ENCODE results near the gene SHANK1. TPM values are rescaled to one million over a fixed set of nuclear protein-coding genes. Genes with fewer than 3 reads are reported as not detected.
"Not testable (repeated sequence)": the region's sequence is repeated elsewhere in the genome, so short reads cannot be mapped to it uniquely, and the experiment has no call there.

The SHANK1 gene
- 3.6 and 6.3 TPM in 2 replicates for total RNA-seq (2014; rRNA removed)
- polyA plus RNA-seq (2012): 10.4 TPM

- DNase-seq (ENCODE audit: low read depth): no peak
Measured at GRCh38 chr19:50719566-50719965, at the start of gene SHANK1. Gene SHANK1 (minus strand): TSS chr19:50719802. CDS start chr19:50716919, 2,883 bp downstream.

- no peak for DNase-seq (ENCODE audit: low read depth)
Measured at GRCh38 chr19:50768277-50768676, 48.7 kb upstream of the SHANK1 start.

DNA sequence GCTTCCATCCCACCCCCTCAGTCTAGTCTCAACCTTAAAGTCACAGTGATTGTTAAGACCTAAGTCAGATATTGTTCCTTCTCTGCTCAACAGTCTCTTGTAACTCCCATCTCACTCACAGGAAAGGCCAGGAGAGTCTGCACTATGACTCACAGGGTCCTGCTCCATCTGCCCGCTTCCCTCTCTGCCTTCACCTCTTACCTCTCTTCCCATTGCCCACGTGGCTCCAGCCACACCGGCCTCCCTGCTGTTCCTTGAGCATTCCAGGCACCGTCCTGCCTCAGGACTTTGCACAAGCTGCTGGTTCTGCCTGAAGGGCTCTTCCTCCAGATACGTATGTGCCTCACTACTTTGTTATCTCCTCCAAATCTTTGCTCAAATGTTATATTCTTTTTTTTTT, 47.7 kb upstream of the SHANK1 start:
- not testable (repeated sequence) for DNase-seq (ENCODE audit: low read depth)

DNA sequence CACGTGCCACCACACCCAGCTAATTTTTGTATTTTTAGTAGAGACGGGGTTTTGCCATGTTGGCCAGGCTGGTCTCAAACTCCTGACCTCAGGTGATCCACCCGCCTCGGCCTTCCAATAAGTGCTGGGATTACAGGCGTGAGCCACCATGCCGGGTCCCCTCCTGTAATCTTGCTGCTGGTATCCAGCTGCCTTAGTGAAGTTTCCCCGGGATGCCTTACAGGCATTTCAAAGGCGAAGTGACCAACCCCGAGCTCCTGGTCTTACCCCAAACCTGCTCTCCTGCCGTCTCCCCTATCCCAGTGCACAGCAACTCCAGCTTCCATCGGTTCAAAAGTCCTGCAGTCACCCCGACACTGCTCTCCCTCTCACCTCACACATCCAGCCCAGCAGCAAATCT, 47.1 kb upstream of the SHANK1 start:
- DNase-seq (ENCODE audit: low read depth): not testable (repeated sequence)

- no peak for DNase-seq (ENCODE audit: low read depth)
Measured at GRCh38 chr19:50764409-50764808, 44.8 kb upstream of the SHANK1 start.

DNA sequence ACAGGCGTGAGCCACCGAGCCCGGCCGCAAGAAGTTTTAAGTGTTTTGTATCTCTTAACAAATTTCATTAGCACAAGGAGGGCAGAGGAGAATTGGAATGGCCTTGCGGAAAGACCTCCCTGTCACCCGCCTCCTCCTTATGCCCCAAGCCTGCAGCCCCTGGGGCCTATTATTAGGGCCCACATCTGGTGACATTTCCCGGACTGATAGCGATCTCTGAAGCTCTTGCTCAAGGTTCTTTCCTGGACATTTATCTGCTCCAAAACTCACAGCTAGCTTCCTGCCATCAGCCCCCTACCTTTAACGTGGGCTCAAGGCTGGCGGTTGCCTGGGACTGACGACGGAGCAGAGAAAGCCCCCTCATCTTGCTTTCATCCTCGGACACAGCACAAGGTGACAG, 43.9 kb upstream of the SHANK1 start:
- DNase-seq (ENCODE audit: low read depth): not testable (repeated sequence)

GRCh38 chr19:50761501-50761900, 41.9 kb upstream of the SHANK1 start:
- not testable (repeated sequence) for DNase-seq (ENCODE audit: low read depth)

GRCh38 chr19:50759886-50760285, 40.3 kb upstream of the SHANK1 start:
- peak; percentile 27 for DNase-seq (ENCODE audit: low read depth)

- DNase-seq (ENCODE audit: low read depth): not testable (repeated sequence)
Measured at GRCh38 chr19:50759076-50759475, 39.5 kb upstream of the SHANK1 start.

- DNase-seq (ENCODE audit: low read depth): not testable (repeated sequence)
Measured at GRCh38 chr19:50757624-50758023, 38.0 kb upstream of the SHANK1 start.

DNA sequence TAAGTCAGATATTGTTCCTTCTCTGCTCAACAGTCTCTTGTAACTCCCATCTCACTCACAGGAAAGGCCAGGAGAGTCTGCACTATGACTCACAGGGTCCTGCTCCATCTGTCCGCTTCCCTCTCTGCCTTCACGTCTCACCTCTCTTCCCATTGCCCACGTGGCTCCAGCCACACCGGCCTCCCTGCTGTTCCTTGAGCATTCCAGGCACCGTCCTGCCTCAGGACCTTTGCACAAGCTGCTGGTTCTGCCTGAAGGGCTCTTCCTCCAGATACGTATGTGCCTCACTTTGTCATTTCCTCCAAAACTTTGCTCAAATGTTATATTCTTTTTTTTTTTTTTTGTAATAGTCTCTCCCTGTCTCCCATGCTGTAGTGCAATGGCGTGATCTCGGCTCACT, 36.6 kb upstream of the SHANK1 start:
- not testable (repeated sequence) for DNase-seq (ENCODE audit: low read depth)

GRCh38 chr19:50753879-50754278, 34.3 kb upstream of the SHANK1 start:
- DNase-seq (ENCODE audit: low read depth): no peak

- no peak for DNase-seq (ENCODE audit: low read depth)
Measured at GRCh38 chr19:50750010-50750409, 30.4 kb upstream of the SHANK1 start.

DNA sequence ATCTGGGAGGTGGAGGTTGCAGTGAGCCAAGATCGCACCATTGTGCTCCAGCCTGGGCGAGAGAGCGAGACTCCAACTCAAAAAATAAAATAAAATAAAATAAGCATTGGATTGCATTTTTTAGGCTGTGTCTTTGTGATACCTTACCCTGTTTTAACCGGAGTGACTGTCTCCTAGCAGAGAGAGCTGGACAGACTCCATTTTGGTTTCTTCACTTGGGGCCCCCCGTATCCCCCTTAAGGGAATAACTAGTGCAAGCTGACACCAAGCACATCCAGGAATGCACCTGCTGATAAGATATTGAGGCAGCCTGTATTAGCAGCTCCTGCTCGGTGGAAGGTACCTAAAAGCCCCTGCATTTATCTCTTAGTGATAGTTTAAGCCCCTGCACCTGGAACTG, 29.9 kb upstream of the SHANK1 start:
- DNase-seq (ENCODE audit: low read depth): no peak

GRCh38 chr19:50747141-50747540, 27.5 kb upstream of the SHANK1 start:
- DNase-seq (ENCODE audit: low read depth): not testable (repeated sequence)

GRCh38 chr19:50745221-50745620, 25.6 kb upstream of the SHANK1 start:
- no peak for DNase-seq (ENCODE audit: low read depth)

DNA sequence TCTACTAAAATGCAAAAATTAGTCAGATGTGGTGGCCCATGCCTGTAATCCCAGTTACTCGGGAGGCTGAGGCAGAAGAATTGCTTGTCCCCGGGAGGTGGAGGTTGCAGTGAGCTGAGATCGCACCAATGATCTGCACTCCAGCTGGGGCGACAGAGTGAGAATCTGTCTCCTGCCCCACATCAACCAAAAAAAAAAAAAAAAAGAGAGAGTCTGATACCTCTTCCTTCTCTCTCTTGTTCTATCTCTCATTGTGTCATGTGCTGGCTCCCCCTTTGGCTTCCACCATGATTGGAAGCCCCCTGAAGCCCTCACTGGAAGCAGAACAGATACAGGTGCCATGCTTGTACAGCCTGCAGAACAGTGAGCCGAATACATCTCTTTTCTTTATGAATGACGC, 23.9 kb upstream of the SHANK1 start:
- DNase-seq (ENCODE audit: low read depth): no peak

GRCh38 chr19:50741179-50741933, 21.8 kb upstream of the SHANK1 start:
- DNase-seq (ENCODE audit: low read depth): no peak

DNA sequence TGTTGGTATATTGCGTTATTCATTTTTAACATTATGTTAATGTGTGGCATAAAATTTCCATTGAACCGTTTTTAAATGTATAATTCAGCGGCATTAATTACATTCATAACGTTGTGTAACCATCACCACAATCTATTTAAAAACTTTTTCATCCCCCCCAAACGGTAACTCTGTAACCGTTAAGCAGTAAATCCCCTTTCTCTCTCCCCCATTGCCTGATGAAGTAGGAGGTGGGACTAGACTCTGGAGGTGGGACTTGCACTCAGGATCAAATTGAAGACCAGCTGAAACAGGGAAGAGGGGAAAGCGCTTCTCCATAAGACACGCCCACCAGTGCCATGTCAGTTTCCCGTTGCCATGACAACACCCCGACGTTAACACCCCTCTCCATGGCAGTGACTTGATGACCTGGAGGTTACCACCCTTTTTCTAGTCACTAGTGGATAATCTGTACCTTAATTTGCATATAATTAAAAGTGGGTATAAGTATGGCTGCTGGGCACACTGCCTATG, 20.4 kb upstream of the SHANK1 start:
- DNase-seq (ENCODE audit: low read depth): no peak

DNA sequence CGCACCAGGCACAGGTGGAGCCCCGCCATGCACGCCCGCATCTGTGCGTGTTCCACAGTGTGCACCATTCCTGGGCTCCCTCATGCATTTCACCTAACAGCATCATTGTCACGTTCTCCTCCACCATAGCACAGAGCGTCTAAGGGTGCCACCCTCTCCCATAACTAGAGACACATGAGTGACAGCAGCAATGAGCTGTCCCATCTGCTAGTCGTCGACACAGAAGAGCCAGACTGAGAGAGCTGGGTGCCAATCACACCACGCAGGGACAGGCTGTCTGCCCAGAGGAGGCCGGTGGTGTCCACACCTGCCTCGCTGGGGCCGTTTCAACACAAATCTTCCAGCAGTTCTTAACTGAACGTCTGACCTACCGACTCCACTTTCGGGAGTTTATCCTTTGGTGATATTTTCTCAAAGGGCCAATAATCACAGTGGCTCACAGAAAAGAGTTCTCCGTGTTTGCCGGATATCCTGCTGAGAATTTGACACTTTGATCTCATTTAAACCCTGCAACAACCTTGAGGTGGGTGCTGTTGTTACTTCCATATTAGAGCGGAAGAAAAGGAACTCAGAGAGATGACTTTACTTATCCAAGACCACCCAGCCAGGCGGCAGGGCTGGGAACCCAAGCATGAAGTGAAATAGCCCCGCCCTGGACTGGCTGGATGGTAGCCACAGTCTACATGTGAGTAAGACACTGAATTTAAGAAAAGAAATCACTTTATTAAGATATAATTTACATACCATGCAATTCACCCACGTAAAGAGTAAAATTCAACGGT, 19.7 kb upstream of the SHANK1 start:
- DNase-seq (ENCODE audit: low read depth): no peak

- DNase-seq (ENCODE audit: low read depth): no peak
Measured at GRCh38 chr19:50736338-50736737, 16.7 kb upstream of the SHANK1 start.

- DNase-seq (ENCODE audit: low read depth): no peak
Measured at GRCh38 chr19:50735869-50736268, 16.3 kb upstream of the SHANK1 start.

- no peak for DNase-seq (ENCODE audit: low read depth)
Measured at GRCh38 chr19:50729894-50730293, 10.3 kb upstream of the SHANK1 start.

Data from LHCN-M2 (cell line).